GM12865 (cell line): ENCODE results near the gene C10orf105.
A peak's percentile ranks its signal among the peaks of the same experiment; 100 is the strongest.

Source experiments
- DNase-seq: peaks from one replicate; pipeline ENCODE4 v3.0.0; 2010; ENCODE audit warnings: low read depth
- H3K4me3 ChIP-seq: 2 replicates; pipeline ENCODE4 v1.5.1; 2011; ENCODE audit warnings: mild to moderate bottlenecking, low read depth, low read length, control low read depth
- TF ChIP-seq, protein P1 (sequence below): IDR thresholded peaks from 2 replicates; pipeline ENCODE4 v1.5.1; 2011; ENCODE audit warnings: low read length, control low read depth, low read depth, inconsistent platforms; ENCODE audit not compliant: insufficient read depth; ENCODE audit errors: missing control alignments

Gene C10orf105

DNA sequence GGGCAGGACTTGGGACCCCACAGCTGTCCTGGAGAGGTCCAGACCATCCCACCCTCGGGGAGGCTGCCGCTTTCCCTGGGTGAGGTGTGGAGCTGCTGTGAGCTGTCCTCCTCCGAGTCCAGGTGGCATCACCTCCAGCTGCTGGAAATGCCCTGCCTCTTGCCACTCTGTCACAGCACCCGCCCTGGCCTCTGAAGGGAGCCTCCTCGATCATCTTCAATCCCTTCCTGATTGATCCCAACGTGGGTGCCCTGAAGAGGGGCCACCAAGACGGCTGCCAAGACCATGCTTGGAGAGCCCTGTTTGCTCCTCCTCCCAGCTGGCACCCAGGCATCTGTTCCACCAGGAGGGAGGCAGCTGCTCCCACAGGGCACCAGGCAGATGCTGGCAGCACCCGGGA lies 4.6 kb downstream of the C10orf105 start:
- TF ChIP-seq, protein P1, sequence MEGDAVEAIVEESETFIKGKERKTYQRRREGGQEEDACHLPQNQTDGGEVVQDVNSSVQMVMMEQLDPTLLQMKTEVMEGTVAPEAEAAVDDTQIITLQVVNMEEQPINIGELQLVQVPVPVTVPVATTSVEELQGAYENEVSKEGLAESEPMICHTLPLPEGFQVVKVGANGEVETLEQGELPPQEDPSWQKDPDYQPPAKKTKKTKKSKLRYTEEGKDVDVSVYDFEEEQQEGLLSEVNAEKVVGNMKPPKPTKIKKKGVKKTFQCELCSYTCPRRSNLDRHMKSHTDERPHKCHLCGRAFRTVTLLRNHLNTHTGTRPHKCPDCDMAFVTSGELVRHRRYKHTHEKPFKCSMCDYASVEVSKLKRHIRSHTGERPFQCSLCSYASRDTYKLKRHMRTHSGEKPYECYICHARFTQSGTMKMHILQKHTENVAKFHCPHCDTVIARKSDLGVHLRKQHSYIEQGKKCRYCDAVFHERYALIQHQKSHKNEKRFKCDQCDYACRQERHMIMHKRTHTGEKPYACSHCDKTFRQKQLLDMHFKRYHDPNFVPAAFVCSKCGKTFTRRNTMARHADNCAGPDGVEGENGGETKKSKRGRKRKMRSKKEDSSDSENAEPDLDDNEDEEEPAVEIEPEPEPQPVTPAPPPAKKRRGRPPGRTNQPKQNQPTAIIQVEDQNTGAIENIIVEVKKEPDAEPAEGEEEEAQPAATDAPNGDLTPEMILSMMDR, result no peak
- DNase-seq, result no peak
- no peak overlapping the region for H3K4me3 ChIP-seq

DNA sequence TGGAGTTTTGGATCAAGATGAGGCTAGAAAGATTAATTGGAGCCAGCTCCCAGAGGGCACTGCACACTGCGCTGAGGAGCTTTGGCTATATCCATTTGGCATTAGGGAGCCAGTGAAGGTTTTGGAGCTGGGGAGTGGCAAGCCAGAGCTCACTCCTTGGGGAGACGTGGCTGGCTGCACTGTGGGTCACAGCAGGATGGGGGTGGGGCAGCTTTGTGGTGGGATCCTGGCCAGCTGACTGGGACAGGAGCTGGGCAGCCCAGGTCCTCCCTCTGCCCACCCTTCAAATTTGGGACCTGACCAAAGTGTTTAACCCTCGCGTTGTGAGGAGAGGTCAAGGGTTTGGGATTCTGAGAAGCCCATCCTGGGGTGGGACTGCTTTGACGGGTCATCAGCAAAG lies 5.0 kb downstream of the C10orf105 start:
- no peak for DNase-seq
- TF ChIP-seq, protein P1, result no peak
- H3K4me3 ChIP-seq, result no peak overlapping the region

DNA sequence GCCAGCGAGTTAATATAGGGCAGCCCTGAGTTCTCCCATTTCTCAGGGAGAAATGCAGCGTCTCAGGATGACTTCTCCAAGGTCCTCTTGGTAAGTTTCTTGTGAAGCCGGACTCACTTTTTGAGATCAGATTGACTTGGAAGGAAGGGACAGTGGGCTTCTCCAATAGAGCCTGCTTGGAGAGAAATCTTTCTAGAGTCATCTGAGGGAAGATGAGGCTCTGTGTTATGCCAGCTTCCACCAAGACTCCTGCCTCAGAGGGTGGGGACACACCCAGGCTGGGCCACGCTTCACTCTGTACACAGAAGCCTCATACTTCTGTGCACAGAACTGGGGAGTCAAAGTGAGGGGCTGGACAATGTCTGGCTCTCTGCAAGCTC lies 5.6 kb downstream of the C10orf105 start:
- no peak overlapping the region for H3K4me3 ChIP-seq
- TF ChIP-seq, protein P1, result no peak
- no peak for DNase-seq

DNA sequence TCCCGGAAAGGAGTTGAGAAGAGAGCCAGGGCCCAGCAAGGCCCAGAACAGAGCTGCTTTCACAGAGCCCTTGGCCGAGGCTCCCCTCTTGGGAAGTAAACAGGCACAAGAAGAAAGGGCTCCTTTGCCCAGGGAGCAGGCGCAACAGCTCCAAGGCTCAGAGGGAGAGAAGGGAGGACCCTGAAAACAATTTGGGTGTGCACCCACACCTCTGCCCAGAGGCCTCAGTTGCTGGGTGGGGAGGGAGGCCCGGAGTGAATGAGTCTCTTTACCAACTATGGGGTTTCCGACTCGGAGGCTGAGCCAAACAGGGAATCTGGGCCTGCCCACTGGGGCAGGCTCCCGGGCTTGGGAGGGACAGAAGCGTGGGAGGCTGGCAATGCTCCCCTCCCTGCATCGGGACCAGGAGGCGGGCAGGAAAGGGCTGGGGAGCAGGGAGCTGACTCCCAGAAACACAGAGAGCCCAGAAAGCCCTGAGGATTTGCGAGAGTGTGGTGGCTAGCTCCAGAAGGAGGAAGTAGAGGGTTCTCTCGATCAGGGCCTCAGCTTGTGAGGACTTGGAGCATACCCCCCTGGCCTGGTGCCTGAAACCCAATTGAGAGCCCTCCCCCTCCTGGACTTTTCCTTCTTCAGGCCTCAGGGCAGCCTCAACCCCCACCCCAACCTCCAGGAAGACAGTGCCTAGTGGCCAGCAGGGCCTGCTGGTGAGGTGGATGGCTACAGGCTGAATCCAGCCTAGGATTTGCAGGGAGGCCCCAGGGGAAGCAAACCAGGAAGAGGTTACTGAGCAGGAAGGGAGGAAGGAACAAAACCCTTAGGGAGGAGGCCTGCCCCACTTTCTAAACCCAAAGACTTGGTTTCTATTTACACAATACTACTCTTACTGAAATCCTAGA lies 6.2 kb downstream of the C10orf105 start:
- H3K4me3 ChIP-seq, result no peak overlapping the region
- TF ChIP-seq, protein P1, result no peak
- peak; percentile 29 for DNase-seq

DNA sequence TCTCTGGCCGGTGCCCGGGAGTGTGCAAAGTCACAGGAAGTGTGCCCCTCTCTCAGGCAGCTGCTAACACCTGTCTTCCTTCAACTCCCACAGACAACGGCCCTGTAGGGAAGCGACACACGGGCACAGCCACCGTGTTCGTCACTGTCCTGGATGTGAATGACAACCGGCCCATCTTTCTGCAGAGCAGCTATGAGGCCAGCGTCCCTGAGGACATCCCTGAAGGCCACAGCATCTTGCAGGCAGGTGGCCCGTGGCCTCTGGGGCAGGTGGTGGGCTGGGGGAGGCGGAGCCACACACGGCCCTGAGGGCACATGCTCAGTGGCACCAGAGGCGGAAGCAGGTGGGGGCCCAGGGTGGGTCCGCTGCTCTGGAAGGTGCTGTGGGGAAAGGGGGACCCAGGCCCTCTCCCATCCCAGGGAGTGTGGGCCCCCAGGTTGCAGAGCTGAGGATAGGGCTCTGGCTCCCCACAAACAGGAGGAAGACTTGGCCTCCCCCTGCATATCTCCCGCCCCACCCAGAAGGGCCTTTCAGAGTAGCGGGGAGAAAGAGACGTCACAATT lies 6.9 kb downstream of the C10orf105 start:
- DNase-seq, result peak; percentile 19

DNA sequence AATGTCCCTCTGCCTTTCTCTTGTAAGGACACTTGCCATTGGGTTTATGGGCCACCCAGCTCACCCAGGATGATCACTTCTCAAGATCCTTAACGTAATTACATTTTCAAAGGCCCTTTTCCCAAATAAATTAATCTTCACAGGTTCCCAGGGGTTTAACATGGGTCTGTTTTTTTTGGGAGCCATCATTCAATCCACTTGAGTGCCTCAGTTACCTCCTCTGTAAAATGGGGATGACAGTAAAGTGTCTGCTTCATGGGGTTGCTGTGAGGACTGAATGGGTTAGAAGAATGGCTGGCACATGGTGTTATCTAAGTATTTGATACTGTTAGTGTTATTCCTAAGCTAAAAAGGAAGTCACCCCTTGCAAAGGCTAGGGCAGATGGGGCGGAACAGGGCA lies 7.4 kb downstream of the C10orf105 start:
- TF ChIP-seq, protein P1, result no peak
- DNase-seq, result no peak
- no peak overlapping the region for H3K4me3 ChIP-seq

More for the DNA sequence above, 6.9 kb downstream of the C10orf105 start:
- TF ChIP-seq, protein P1, result no peak
- H3K4me3 ChIP-seq, result no peak overlapping the region
